Measurements from ENCODE around the gene TUBB4B.

DNA sequence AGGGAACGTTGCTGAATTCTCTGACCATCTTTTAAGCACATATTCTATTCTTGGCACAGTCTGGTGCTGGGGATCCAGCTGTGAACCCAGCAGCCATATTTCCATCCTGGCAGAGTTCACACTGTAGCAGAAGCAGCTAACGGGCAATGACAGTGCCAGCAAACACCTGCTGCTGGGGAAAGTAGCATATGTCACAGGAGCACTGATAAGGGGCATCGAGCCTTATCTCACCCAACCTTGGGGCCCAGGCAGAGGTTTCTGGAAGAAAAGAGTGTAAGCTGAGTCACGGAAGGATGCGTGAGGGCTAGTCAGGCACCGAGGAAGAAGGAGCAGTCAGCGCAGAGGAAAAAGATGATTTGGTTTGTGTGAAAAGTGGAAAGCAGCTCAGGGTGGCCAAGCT lies 34.5 kb upstream of the TUBB4B start:
- TF ChIP-seq, protein P1, sequence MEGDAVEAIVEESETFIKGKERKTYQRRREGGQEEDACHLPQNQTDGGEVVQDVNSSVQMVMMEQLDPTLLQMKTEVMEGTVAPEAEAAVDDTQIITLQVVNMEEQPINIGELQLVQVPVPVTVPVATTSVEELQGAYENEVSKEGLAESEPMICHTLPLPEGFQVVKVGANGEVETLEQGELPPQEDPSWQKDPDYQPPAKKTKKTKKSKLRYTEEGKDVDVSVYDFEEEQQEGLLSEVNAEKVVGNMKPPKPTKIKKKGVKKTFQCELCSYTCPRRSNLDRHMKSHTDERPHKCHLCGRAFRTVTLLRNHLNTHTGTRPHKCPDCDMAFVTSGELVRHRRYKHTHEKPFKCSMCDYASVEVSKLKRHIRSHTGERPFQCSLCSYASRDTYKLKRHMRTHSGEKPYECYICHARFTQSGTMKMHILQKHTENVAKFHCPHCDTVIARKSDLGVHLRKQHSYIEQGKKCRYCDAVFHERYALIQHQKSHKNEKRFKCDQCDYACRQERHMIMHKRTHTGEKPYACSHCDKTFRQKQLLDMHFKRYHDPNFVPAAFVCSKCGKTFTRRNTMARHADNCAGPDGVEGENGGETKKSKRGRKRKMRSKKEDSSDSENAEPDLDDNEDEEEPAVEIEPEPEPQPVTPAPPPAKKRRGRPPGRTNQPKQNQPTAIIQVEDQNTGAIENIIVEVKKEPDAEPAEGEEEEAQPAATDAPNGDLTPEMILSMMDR (IDR thresholded peaks at IDR 0.05) = no peak
- TF ChIP-seq POLR2AphosphoS5 (IDR thresholded peaks at IDR 0.05) = no peak
- TF ChIP-seq POLR2A (IDR thresholded peaks at IDR 0.05) = no peak
